HepG2 (cell line): ENCODE data around the gene PEX14.

Experiments used
- KAT7 ChIP-seq: IDR thresholded peaks from 2 replicates; pipeline ENCODE4 v1.6.1; 2018; ENCODE audit warnings: borderline replicate concordance, missing compliant biosample characterization
- POLR2AphosphoS2 ChIP-seq: IDR thresholded peaks from 2 replicates; pipeline ENCODE4 v1.6.1; 2011; ENCODE audit warnings: low read depth, low read length, improper control_type of control experiment
- POLR2AphosphoS5 ChIP-seq: IDR thresholded peaks from 2 replicates; pipeline ENCODE4 v1.6.1; 2012; ENCODE audit warnings: low read depth, low read length
- RARG ChIP-seq: sonication (generic); formaldehyde crosslinking; IDR thresholded peaks from 2 replicates; pipeline ENCODE4 v1.4.0; 2020; ENCODE audit warnings: low read depth, mild to moderate bottlenecking, missing genetic modification reagents
- TF ChIP-seq, protein P1 (sequence below), 2 experiments: sonication (generic) in 1 of 2; formaldehyde crosslinking in 1 of 2; IDR thresholded peaks; 2 replicates each; pipeline versions ENCODE4 v1.4.0 to v1.6.1; 2018 to 2020; ENCODE audit warnings: missing genetic modification reagents in 2 of 2, borderline replicate concordance in 1 of 2, low read depth in 1 of 2, mild to moderate bottlenecking in 1 of 2, missing biosample characterization in 1 of 2

GRCh38 chr1:10494754-10495474 is 20.2 kb downstream of the PEX14 start:
- no peak for TF ChIP-seq KAT7 (CRISPR knock-in tag)
- no peak for TF ChIP-seq RARG (CRISPR knock-in tag)
- TF ChIP-seq POLR2AphosphoS2 = no peak
- TF ChIP-seq, protein P1, sequence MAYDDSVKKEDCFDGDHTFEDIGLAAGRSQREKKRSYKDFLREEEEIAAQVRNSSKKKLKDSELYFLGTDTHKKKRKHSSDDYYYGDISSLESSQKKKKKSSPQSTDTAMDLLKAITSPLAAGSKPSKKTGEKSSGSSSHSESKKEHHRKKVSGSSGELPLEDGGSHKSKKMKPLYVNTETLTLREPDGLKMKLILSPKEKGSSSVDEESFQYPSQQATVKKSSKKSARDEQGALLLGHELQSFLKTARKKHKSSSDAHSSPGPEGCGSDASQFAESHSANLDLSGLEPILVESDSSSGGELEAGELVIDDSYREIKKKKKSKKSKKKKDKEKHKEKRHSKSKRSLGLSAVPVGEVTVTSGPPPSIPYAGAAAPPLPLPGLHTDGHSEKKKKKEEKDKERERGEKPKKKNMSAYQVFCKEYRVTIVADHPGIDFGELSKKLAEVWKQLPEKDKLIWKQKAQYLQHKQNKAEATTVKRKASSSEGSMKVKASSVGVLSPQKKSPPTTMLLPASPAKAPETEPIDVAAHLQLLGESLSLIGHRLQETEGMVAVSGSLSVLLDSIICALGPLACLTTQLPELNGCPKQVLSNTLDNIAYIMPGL (CRISPR knock-in tag; IDR thresholded peaks at IDR 0.05; ENCODE audit: borderline replicate concordance in 1 of 2, low read depth in 1 of 2) = peak in 1 of 2 experiments; percentile 64; a peak in 1 of 4 replicates
- TF ChIP-seq POLR2AphosphoS5 = no peak
